ENCODE data around the gene GCN1.

GCN1 gene

DNA sequence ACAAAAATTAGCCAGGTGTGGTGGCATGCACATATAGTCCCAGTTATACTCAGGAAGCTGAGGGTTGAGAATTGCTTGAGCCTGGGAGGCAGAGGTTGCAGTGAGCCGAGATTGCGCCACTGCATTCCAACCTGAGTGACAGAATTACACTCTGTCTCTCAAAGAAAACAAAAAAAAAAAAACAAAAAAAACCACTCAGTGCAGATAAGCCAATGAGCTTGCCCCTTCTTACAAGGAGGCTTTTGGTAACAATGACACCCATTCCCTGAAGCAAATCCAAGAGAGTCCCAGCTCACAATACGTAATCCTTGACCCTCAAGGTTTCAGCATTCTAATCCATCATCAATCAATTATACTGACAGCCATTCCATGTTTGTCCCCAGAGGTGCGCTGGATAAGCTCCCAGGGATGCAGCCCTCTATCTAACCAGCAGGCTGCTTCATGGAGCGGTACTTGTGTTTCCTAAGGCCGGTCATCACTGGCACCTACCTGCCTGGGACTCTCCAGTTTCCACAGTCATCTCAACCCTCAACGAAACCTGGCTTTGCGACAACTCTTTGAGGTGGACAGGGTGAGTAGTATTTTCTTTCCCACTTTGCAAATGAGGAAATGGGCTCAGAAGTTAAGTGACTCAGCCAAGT is 12.4 kb downstream of the GCN1 start:
- no peak for DNase-seq

DNA sequence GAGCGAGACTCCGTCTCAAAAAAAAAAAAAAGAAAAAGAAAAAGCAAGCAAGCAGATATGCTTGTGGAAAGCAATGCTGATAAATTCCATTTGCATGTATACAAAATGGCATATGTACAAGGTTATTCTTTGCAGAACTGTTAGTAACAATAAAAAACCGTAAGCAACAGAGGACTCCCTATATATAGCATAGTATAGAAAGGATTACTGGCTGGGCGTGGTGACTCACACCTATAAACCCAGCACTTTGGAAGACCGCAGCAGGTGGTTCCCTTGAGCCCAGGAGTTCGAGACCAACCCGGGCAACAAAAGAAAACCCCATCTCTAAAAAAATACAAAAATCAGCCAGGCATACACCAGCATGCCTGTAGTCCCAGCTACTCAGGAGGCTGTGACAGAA is 13.5 kb downstream of the GCN1 start:
- no peak for DNase-seq

DNA sequence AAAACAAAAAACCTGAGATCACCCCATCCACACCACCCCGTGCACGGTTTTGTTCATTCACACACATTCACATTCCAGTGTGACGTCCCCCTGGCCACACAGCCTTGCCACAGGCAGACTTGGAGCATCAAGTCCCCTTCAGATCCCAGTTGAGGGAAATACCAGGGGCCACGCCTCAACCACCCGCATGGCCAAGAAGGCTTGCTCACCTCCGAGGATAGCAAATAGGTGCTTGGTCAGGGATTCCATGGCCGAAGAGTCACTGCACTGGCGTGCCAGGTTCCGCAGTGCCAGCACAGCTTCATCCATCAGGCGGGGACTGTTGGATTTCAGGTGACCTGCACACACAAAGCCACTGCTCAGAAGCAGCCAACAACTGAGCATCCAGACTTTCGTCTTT is 19.0 kb downstream of the GCN1 start:
- DNase-seq: no peak

DNA sequence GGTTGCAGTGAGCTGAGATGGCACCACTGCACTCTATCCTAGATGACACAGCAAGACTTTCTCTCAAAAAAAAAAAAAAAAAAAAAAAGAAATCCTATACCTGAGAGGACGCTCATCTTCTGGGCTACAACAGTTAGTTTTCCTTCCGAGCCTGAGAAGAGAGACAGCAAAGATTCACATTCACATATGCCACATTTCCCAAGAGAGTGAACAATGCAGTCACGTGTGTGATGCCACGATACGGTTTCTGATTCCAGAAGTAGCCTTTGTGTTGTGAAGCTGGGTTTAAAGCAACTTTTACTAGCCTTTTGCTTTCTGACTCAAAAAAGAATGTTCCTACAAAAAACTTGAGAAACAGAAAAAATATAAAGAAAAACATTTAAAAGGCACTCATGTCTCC is 19.5 kb downstream of the GCN1 start:
- DNase-seq: no peak

DNA sequence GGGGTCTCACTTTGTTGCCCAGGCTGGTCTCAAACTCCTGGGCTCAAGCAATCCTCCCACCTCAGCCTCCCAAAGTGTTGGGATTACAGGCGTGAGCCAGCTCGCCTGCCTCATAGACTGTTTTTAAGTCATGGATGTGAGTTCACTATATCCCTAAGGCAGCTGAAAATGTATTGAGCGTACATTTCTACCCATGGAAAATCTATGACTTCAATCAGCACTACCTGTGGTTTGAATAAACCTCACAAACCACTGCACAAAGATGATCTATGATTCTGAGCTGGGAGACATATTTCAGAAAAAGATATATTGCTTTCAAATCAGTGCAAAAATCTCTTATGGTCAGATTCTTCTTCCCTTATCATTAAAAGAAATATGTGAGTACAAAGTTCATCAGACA is 22.5 kb downstream of the GCN1 start:
- no peak for DNase-seq

DNA sequence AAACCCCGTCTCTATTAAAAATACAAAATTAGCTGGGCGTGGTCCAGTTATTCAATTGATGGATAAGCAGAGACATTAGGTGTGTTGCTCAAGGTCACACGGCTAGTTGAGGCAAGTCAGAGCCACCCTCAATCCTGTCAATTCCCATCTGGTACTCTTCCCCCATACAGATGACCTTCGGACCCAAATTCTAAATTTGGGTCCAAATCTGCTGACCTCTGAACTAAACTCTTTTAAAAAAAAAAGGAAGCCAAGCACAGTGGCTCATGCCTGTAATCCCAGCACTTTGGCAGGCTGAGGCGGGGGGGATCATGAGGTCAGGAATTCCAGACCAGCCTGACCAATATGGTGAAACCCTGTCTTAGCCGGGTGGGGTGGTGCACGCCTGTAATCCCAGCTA is 23.9 kb downstream of the GCN1 start:
- no peak for DNase-seq

DNA sequence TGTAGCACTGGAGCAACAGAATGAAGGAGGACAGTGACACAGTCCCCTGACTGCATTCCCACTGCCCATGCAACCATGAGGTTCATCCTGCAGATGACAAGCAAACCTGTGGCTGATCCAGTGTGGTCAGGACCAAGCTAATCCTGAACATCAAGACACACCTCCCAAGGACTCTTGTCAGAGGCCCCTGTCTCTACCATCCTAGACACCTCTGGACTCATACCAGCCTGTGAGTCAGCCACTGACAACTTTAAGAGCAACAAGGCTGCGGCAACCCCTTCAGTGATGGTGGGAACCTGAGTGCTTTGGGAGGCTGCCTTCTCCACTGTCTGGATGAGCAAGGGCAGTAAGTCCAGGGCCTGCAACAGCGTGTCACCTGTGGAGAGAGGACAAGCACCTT is 24.6 kb downstream of the GCN1 start:
- no peak for DNase-seq

DNA sequence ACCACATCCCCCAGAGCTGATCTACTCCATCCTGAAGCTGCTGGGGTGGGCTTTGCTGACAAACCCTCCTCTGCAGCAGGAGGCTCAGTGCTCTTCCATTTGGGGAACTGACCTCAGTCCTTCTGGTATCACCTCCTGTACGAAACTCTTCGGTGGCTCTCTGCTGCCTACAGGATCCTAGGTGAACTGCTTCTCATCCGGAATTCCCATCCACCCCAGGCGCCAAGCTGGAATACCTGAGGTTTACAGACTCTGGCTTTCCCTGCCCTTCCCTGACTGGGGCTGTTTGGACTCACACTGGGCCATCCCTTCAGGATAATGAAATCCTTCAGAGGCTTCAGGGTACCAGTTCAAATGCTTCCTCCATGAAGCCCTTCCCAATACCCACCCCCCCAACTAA is 26.2 kb downstream of the GCN1 start:
- DNase-seq: no peak

DNA sequence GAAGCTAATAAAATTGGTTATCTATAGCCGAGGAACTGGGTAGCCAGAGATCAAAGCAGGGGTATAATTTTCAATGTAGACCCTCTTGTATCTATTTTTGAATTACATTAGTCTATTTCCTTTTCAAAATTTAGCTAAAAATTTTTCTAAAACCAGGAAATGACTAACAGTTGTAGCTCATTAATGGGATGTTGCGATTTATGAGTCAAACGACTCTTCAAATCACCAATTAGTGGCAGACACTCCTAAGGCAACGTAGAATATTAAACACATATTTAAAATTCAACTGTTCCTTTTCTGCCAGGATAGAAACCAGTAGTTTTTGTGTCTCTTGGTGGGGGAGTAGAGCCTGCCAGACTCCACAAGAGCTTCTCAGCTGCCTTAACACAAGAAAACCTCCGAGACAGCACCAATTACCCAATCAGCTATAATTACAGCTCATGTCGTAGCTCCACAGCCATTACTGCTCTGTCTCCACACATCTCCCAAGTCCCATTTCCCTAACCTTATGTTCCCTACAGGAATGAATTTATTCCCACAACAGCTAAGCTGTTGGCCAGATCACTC is 26.9 kb downstream of the GCN1 start:
- no peak for DNase-seq

DNA sequence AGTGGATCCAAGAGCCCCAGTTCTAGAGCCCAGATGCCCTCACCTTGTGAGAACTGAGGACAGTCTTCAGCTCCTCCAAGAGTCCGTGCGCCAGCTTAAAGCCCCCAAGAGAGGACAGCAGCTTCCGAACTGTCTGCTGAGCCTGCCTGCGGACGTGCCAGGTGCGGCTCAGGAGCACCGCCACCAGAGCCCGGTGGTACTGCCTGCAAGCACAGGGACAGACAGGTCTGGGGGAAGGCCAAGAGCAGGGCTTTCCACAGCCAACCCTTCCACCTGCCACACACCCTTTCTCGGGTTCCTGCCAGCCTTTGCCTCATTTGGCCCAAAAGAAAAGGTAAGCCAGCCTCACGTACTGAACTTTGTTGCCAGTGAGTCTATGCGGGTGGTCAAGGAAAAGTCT is 30.2 kb downstream of the GCN1 start:
- no peak for DNase-seq

DNA sequence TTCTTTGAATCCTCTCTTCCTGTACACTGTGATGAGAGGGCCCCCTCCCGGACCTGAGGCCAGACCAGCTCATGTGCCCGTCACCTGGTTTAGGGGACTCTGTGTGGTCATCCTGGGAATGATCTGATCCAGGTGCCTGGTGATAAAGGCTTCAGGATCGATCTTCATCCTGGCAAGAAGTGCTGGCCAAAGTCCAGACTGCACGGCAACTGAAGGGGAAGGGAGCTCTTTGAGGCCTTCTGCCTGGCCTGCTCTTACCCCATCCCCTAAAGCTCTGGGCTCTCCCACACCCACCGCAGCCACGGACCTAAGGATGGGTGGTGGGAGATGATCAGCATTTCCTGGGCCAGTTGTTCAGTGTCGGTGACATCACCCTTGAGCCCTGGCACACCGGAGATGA is 31.8 kb downstream of the GCN1 start:
- DNase-seq: no peak

DNA sequence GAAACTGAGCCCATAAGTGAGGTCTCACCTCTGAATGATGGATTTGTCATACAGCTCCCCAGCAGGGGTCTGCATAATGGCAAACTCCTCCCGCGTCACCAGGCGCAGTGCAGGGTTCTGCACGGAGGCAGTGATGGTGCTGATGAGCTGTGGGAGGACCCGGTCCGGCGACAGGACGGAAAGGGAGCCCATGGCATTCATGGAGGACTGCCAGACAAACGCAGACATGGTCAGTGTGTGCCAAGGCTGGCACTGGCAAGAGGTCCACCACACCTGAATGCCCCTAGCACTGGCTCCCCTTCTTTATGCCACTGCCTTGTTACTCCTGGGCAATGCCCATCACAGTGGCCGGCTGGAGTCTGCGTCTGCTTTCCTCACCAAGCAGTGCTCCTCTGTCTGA is 32.7 kb downstream of the GCN1 start:
- DNase-seq: no peak

DNA sequence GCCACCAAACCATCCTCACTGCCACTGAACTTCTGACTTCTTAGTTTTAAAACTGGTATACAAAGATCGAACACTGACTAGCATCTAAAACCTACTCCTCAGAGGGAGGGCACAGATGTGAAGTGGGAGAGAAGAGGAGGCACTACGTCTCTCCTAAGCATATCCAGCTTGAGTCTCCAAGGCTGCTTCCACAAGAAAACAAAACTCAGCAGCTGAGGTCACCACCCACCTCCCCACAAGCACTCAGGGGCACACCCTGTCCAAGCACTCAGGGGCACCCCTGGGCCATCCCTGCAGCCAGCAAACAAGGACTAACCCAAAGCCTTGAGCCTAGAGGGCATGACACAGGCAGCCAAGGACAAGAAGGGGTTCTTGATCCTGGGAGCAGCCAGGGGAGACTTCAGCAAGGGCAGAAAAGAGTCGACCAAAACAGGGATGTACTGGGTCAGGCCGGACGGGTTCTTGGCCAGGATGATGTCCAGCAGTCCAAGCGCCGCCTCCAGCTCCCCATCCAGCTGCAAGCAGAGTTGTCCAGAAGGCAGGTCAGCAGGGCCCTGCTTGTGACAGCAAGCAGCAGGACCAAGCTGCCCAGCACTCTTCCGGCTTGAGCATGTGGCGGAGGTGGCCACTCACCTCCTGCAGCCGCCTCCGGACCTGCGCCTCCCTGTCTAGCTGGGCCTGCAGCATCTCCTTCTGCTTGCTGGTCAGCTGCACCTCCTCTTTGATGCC is 34.8 kb downstream of the GCN1 start:
- DNase-seq: no peak

DNA sequence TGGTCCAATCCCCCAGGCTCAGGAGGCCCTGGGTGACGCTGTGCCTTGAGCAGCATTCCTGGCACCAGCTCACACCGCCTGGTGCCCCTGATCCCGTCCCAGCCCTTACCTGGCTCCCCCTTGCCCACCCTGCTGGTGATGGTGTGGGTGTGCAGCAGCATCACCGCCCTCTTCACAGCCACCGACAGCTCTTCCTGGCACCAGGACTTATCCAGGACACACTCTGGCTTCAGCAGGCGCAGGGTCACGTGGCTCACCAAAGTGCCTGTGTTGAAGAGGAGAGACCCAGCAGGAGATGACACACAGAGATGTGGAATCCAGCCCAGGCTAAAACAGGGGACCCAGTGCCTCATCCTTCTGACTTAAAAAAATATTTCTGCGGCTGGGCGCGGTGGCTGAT is 36.2 kb downstream of the GCN1 start:
- no peak for DNase-seq

DNA sequence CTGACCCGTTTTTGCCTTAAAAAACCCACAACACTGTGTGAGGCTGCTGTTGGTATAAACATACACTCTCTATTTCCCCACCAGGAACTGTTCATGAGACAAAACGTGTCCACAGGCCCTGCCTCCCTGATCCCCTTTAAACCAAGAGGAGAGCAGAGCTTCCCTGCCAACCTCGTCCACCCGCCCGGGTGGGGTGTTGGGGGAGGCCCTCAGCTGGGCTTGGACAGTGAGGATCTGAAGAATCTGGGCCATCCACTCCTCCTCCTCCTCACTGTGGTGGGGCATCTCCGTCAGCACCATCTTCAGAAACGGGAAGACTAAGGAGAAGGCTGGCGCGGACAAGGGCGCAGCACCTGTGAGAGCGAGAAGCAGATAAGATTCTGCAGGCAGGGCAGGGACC is 36.8 kb downstream of the GCN1 start:
- DNase-seq: no peak

DNA sequence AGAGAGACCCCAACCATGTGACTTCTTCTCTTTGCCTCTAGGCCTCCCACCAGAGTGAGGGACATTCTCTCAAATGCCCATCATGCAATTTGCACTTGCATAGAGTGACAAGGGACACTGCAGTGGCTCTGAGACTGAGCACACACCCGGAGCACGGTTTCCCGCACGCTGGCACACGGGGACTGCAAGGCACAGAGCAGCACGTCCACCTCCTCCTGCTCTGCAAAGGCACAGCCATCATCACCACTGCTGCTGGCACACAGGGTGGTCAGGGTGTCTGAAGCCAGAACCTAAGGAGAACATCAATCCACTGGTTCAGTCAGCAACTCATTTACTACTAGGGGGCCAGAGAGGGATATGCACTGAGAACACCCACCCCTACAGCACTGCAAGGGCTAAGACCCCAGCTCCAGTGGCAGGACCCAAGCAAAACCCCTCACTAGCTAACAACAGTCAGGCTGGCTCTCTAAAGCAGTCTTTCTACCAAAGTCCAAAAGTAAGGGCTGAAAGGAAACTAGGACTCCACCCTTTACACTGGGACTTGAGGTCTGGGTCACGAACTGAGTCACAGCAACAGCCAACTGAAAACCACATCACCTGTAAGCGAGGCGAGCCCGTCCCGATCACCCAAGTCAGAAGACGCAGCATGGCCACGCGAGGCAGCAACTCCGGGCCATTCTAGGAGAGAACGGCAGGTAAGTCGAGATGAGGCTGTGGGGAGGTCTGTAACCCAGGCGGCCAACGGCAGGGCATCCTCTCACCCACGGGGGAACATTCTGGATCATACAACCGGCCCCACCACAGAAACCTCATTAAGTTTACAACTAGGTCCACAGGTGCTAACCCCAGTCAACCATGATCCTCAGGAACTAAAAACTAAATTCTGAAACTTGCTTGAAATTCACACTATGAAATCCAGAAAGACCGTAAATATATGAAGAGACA is 37.9 kb downstream of the GCN1 start:
- DNase-seq: no peak

DNA sequence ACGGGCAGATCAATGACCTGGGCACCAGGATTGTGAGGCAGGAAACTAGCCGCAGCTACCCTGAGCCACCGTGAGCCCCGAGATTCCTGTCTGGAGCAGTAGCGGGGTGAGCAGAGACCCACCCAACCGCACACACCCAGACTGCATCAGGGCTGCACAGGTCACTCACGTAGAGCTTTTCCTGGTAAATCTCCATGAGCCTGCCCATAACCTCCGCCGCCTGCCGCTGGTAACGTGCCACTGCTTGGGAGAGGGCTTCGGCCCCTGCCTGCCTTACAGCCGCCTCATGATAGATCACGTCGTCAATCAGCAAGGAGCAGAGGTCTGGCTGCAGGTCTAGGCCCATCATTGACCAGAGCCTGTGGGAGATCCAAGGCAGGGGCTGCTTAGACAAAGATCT is 39.4 kb downstream of the GCN1 start:
- DNase-seq: no peak

DNA sequence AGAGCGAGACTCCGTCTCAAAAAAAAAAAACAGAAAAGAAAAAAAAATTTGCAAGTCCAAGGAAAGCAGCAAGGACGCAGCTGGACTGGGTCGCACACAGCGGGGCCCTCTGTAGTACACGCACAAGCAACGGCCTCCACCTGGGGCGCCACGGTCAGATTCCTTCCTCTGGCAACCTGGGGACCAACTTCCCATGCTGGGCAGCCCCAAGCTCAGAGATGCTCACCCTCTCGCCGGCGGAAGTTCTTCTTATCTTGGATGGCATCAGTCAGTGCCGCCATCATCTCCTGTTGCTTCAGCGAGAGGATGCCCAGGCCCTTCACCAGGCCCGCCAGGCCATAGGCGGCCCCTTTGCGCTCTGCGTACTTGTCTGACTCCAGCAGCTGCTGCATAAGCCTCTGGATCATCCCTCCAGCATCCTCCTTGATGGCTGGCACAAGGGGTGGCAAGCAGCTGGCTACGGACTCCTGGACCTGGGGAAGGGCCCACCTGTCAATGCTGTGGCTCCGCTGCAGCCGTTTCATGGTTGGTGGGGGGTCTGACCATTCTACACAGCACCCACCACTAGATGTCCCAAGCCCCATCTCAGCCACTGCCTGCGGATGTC is 43.5 kb downstream of the GCN1 start:
- no peak for DNase-seq

DNA sequence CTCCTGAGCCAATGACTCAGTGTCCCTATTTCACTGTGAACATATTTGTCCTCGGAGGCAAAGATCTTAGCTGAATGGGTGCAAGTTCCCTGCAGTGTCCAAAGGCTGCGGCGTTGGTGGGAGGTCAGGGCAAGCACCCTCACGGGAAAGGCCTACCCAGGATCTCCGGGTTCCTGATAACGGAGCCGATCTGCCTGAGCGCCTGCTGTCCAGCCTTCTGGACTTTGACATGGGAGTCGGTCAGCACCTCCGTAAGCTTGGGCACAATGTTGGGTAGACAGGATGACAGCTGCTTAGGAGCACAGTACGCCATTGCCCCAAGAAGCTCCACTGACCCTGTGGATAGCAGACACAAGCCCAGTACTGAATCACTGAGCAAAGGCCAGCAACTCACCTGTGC is 46.5 kb downstream of the GCN1 start:
- no peak for DNase-seq

DNA sequence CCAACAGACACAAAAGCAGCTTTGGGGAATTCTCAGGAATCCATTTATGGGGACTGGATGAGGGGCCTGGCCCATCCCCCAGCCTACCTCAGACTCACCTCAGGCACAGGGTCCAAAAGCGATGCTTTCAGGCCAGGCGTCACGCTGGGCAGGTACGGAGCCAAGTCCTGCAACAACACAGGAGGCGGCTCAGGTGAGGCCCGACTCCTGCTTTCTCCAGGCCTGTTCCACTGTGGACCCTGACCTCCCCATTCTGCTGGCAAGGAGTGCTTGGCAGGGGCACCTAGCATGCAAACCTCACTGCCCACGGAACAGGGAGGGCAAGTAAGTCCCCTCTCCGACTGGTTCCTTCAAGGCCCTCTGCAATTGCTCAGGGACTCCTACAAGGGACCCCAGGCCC is 49.4 kb downstream of the GCN1 start:
- DNase-seq: no peak

DNA sequence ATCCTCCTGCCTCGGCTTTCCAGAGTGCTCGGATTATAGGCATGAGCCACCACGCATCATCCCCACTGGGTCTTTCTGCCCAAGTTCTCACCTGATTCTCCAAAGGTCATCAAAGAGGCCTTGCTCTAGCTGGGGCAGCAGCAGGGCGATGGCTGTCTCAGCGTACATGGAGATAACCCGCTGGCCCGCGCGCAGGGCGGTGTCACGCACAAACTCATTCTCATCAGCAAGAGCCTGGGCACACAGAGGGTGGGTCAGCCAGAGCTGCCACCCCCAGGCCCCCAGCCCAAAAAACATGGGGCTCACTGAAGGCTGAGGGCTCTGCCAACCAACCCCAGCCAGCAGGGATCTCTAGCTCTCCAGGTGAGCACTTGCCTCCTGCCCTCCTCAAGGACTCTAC is 50.3 kb downstream of the GCN1 start:
- DNase-seq: no peak

DNA sequence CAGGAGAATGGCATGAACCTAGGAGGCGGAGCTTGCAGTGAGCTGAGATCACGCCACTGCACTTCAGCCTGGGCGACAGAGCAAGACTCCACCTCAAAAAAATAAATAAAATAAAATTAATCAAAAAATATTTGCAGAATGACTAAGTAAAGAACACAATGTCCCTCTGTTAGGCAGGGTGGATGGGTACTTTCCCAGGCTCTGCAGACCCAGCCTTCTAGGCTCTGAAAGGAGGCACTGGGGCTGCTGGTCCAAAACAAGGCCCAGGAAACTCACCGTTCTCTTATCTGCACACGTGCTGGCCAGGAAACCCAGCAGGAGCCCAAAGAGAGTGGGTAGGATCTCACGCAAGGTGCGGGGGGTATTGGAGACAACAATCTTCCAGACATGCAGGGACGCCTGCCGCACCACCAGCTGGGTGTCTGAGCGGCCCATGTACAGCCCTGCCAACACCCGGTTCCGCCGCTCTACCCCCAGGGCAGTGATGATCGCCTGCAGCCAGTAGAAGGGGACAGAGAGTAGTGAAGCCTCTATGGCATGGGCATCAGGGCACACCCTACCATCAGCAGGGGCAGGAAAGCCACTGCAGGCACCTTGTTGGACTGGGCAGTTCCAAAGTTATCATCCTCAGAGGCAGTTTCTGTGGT is 52.2 kb downstream of the GCN1 start:
- no peak for DNase-seq

DNA sequence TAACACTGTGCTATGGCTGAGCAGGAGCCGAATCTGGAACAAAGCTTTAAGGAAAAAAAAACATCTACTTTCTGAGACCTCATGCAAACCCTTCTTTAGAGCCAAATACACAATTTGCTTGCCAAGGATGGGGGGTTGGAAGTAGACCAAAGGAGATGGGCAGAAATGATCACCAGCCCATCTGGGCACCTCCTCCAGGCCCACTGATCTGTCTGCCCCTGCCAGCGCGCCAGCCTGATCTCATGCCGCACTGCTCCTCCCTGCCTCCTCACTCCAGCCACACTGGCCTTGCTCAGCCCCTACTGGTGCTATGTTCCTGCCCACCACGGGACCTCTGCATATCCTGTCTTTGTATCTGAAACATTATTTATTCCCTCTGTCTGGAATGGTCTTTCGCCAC is 53.2 kb downstream of the GCN1 start:
- no peak for DNase-seq

Data from NCI-H1436 treated with DMSO at 0.1 percent for 48 hours (cell line).